Heart left ventricle (tissue), 16 donors: ENCODE measurements around the gene PTPRJ. TPM values are rescaled to one million over a fixed set of nuclear protein-coding genes. Genes with fewer than 3 reads are reported as not detected.

ENCODE experiments used
- ATAC-seq, 4 donors: fragments of 200-7000 bp; cut with Tn5 transposase; one replicate each; pipeline ENCODE4 v1.9.1; 2020 to 2022; ENCODE audit warnings: moderate library complexity in 4 of 4, mild to moderate bottlenecking in 3 of 4, moderate number of reproducible peaks in 1 of 4
- DNase-seq, 5 donors: peaks; one replicate each; pipeline ENCODE4 v3.0.0-alpha.2; 2020
- H3K27ac ChIP-seq, 12 donors: fragments of 200-600 bp; sonication (generic) in 4 of 12; one replicate each; pipeline versions ENCODE4 v1.5.0 to v1.8.0; 2016 to 2022; ENCODE audit warnings: mild to moderate bottlenecking in 2 of 12
- H3K27me3 ChIP-seq, 9 donors: fragments of 200-600 bp; sonication (generic) in 2 of 9; one replicate each; pipeline versions ENCODE4 v1.5.1 to v1.8.0; 2016 to 2022; ENCODE audit warnings: mild to moderate bottlenecking in 3 of 9
- H3K36me3 ChIP-seq, 9 donors: fragments of 200-600 bp; sonication (generic) in 2 of 9; one replicate each; pipeline versions ENCODE4 v1.5.0 to v1.8.0; 2018 to 2022; ENCODE audit warnings: mild to moderate bottlenecking in 2 of 9
- H3K4me1 ChIP-seq, 12 donors: fragments of 200-600 bp; sonication (generic) in 4 of 12; one replicate each; pipeline versions ENCODE4 v1.5.0 to v1.8.0; 2016 to 2022; ENCODE audit warnings: mild to moderate bottlenecking in 3 of 12
- H3K4me3 ChIP-seq, 12 donors: fragments of 200-600 bp; sonication (generic) in 4 of 12; one replicate each; pipeline versions ENCODE4 v1.5.0 to v1.8.0; 2017 to 2022; ENCODE audit warnings: mild to moderate bottlenecking in 9 of 12, moderate library complexity in 4 of 12
- H3K9me3 ChIP-seq, 12 donors: fragments of 200-600 bp; sonication (generic) in 4 of 12; one replicate each; pipeline versions ENCODE4 v1.5.0 to v1.8.0; 2016 to 2022; ENCODE audit warnings: mild to moderate bottlenecking in 1 of 12
- CTCF ChIP-seq, 12 donors: fragments of 200-600 bp; sonication (generic) in 4 of 12; IDR thresholded peaks; one replicate each; pipeline versions ENCODE4 v1.5.0 to v1.8.0; 2018 to 2022; ENCODE audit warnings: antibody characterized with exemption in 12 of 12, mild to moderate bottlenecking in 5 of 12
- POLR2A ChIP-seq, 2 donors: fragments of 450-650 bp; IDR thresholded peaks; one replicate each; pipeline ENCODE4 v1.6.1; 2017; ENCODE audit warnings: antibody characterized with exemption in 2 of 2, mild to moderate bottlenecking in 2 of 2, moderate library complexity in 2 of 2
- WGBS, 4 donors: extraction: QIAGEN DNeasy Blood & Tissue Kit in 2 of 4; methylation state at CpG; one replicate each; pipeline versions ENCODE4 v1.1.5 to v1.1.7; 2013 to 2018; 5-methylcytosine and 5-hydroxymethylcytosine counted together
- intact Hi-C, 10 donors: fragments of 100-400 bp; cut with DNase I; formaldehyde crosslinking; loops; one replicate each; pipeline versions ENCODE4 v1.11.1 to v1.14.2; 2022
- polyA plus RNA-seq, 2 donors: library from polyadenylated mRNA; stranded (reverse); fragments of 200-250 nt; gene quantifications; one replicate each; pipeline ENCODE4 v1.2.3, GENCODE V29; 2013
- total RNA-seq, 9 donors: library from RNA; depleted of rRNA in 2 of 9; stranded (reverse); fragments of >200 nt in 2 of 9; fragmentation: NEBNext Ultra II Directional in 3 of 9; extraction: Animal tissue kit (Norgen Biotek cat#: 25700) in 3 of 9; gene quantifications; one replicate each; pipeline versions ENCODE4 v1.1.0 to v1.2.4, GENCODE V29; 2016 to 2023
- donor health status: ischemic (EF 13 %, LVEDD 7.1; RV severe dilation, severe dysfunction).
- donor health status: healthy with polysubstance abuse.
- donor health status: DM: no; HTN: yes; CAD: no.
- donor health status: DM: no; HTN: no; CAD: no.
- donor health status: ischemic (EF 25% LVEDD 6.9; RV normal size, moderate dysfunction).
- donor health status: ischemic (EF 25% LVEDD 5.7; RV mildly dilated, moderate dysfunction).
- donor health status: healthy.
- donor health status: DM: yes; HTN: yes; CAD: no.
- donor health status: ischemic (EF 35%, LVEDD 5.7; RV mildly dilated, moderate dysfunction).
- donor health status: nonischemic (EF 11% LVEDD 7.7; RV severe dilation, severe dysfunction).
- donor health status: DM: yes; HTN: yes; CAD: no.
- donor health status: PGD.
- donor health status: ischemic (EF 29% LVEDD 5.4; RV normal size, mild dysfunction).
- donor health status: nonischemic (EF 23%, LVEDD 6.1; RV moderate dilation, normal function).

PTPRJ gene
- total and polyA plus RNA-seq, 11 donors = 1.2 to 39.0 (median 6.3) TPM

GRCh38 chr11:48169259-48169658 is 188.9 kb downstream of the PTPRJ start:
- 34 to 39% (median 37%) methylated on average over 6 of the region's 6 CpGs for WGBS, 4 donors
- no peaks in the 10 kb centered on the region for H3K9me3 ChIP-seq
- no peak overlapping the region for H3K4me3 ChIP-seq
- TF ChIP-seq CTCF (IDR thresholded peaks at IDR 0.05) (no peak), POLR2A (IDR thresholded peaks at IDR 0.05) (no peak)
- ATAC-seq (peak in 3 of 4 donors; percentile 3 to 18 (median 13)), DNase-seq (no peak)
- peak overlapping the region; percentile 71 to 92 (median 86) for H3K27ac ChIP-seq
- no peaks in the 10 kb centered on the region for H3K27me3 ChIP-seq
- peaks cover 0 to 44% (median 5%) of the 10 kb centered on the region in 9 donors for H3K36me3 ChIP-seq
- peaks cover 0 to 54% (median 30%) of the 10 kb centered on the region in 12 donors for H3K4me1 ChIP-seq
- intact Hi-C loops = no loop called here

- Histone ChIP-seq H3K4me3 (peak overlapping the region in 4 of 12 donors; percentile 1 to 25 (median 6)), H3K9me3 (no peaks in the 10 kb centered on the region), H3K27me3 (no peaks in the 10 kb centered on the region), H3K36me3 (peaks cover 0 to 40% (median 3%) of the 10 kb centered on the region in 9 donors), H3K27ac (peak overlapping the region; percentile 71 to 92 (median 86)), H3K4me1 (peaks cover 0 to 54% (median 30%) of the 10 kb centered on the region in 12 donors)
- intact Hi-C loops = loop anchor here in 2 of 10 donors (5.0 to 10.0 kb wide), 3 partner anchors 138 to 998 kb away; partner anchors contain the start of gene OR4S1 (in 2 of the 2)
- WGBS, 4 donors = 7 to 20% (median 11%) methylated on average over 7 of the region's 7 CpGs
- peak; percentile 73 to 89 (median 83) for DNase-seq
- peak; percentile 82 to 89 (median 86) for ATAC-seq
- TF ChIP-seq CTCF (IDR thresholded peaks at IDR 0.05) (no peak), POLR2A (IDR thresholded peaks at IDR 0.05) (peak in 1 of 2 donors; percentile 22)
These were observed 189.4 kb downstream of the PTPRJ start for GRCh38 chr11:48169717-48170116.

GRCh38 chr11:48170241-48171233 is 190.2 kb downstream of the PTPRJ start:
- TF ChIP-seq CTCF (IDR thresholded peaks at IDR 0.05) = no peak
- TF ChIP-seq POLR2A (IDR thresholded peaks at IDR 0.05) = no peak
- Histone ChIP-seq H3K27me3 (no peaks in the 10 kb centered on the region), H3K4me3 (peak overlapping the region in 7 of 12 donors; percentile 1 to 30 (median 9)), H3K4me1 (peaks cover 0 to 54% (median 31%) of the 10 kb centered on the region in 12 donors), H3K9me3 (no peaks in the 10 kb centered on the region), H3K27ac (peak overlapping the region; percentile 71 to 92 (median 86)), H3K36me3 (peaks cover 0 to 31% (median 0%) of the 10 kb centered on the region in 9 donors)
- intact Hi-C loops = loop anchor here in 2 of 10 donors (5.0 to 10.0 kb wide), 3 partner anchors 137 to 997 kb away; partner anchors contain the start of gene OR4S1 (in 2 of the 2)
- peak; percentile 17 to 52 (median 40) for ATAC-seq
- peak in 3 of 5 donors; percentile 43 to 63 (median 60) for DNase-seq
- 36 to 41% (median 39%) methylated on average over 7 to 10 of the region's 10 CpGs for WGBS, 4 donors
